A673 (cell line): ENCODE results near the gene PHF14. TPM values are rescaled to one million over a fixed set of nuclear protein-coding genes. Genes with fewer than 3 reads are reported as not detected.

Experiments
- BruUV-seq: library from RNA; stranded (reverse); fragments of 400-500 nt; replicated peaks from 2 replicates; lab custom pipeline; 2021; lab: Mats Ljungman, UMichigan
- CTCF ChIA-PET: fragments of 300-600 bp; sonication (Branson Sonifier 250); formaldehyde crosslinking; loops from one replicate; lab custom pipeline; 2022; ENCODE audit warnings: antibody characterized with exemption; lab: Charles Lee
- POLR2A ChIA-PET: fragments of 300-600 bp; sonication (Branson Sonifier 250); formaldehyde crosslinking; loops from one replicate; lab custom pipeline; 2022; ENCODE audit warnings: antibody characterized with exemption; ENCODE audit not compliant: low non-redundant PET; lab: Charles Lee
- DNase-seq: peaks from one replicate; pipeline ENCODE4 v3.0.0-alpha.2; 2015; ENCODE audit warnings: low spot score
- H3K27ac ChIP-seq: fragments of 200-600 bp; sonication (generic); 2 replicates; pipeline ENCODE4 v1.5.1; 2016; ENCODE audit warnings: mixed run types, low read depth, mild to moderate bottlenecking, mixed read lengths, antibody characterized with exemption, low read length; ENCODE audit not compliant: poor library complexity, severe bottlenecking
- H3K27me3 ChIP-seq: fragments of 200-600 bp; sonication (generic); replicated peaks from 2 replicates; pipeline ENCODE4 v1.6.1; 2017; ENCODE audit warnings: mixed run types, low read depth, mild to moderate bottlenecking, mixed read lengths, antibody characterized with exemption, low read length; ENCODE audit not compliant: insufficient read depth, poor library complexity
- H3K36me3 ChIP-seq: fragments of 200-600 bp; sonication (generic); 2 replicates; pipeline ENCODE4 v1.6.1; 2016; ENCODE audit warnings: mixed run types, mild to moderate bottlenecking, mixed read lengths, antibody characterized with exemption, low read length; ENCODE audit not compliant: insufficient read depth, poor library complexity, severe bottlenecking
- H3K4me1 ChIP-seq: fragments of 200-600 bp; sonication (generic); 2 replicates; pipeline ENCODE4 v1.6.1; 2017; ENCODE audit warnings: mixed run types, mild to moderate bottlenecking, mixed read lengths, antibody characterized with exemption, low read length; ENCODE audit not compliant: insufficient read depth, poor library complexity, severe bottlenecking
- H3K4me3 ChIP-seq: fragments of 200-600 bp; sonication (generic); 2 replicates; pipeline ENCODE4 v1.5.1; 2016; ENCODE audit warnings: low read depth, mixed run types, mild to moderate bottlenecking, mixed read lengths, low read length; ENCODE audit not compliant: poor library complexity, severe bottlenecking
- H3K9me3 ChIP-seq: fragments of 200-600 bp; sonication (generic); 2 replicates; pipeline ENCODE4 v1.6.1; 2016; ENCODE audit warnings: mixed run types, low read depth, mild to moderate bottlenecking, mixed read lengths, antibody characterized with exemption, low read length; ENCODE audit not compliant: poor library complexity, severe bottlenecking
- CTCF ChIP-seq: fragments of 300-800, 200-600 bp; sonication (generic); conservative IDR thresholded peaks from 2 replicates; pipeline ENCODE4 v1.5.1; 2017; ENCODE audit warnings: low read depth, mild to moderate bottlenecking, antibody characterized with exemption, low read length, moderate library complexity, mixed read lengths
- EZH2 ChIP-seq: fragments of 200-600 bp; sonication (generic); IDR thresholded peaks from 2 replicates; pipeline ENCODE4 v1.6.1; 2017; ENCODE audit warnings: borderline replicate concordance, low read depth, mild to moderate bottlenecking, mixed read lengths, antibody characterized with exemption, low read length; ENCODE audit not compliant: poor library complexity, severe bottlenecking
- intact Hi-C: fragments of 100-400 bp; cut with micrococcal nuclease; formaldehyde crosslinking; loops from one replicate; pipeline ENCODE4 v1.10.0; 2022; ENCODE audit not compliant: unreplicated experiment
- total RNA-seq: library from RNA; stranded (reverse); gene quantifications from 2 replicates; pipeline ENCODE4 v1.2.3, GENCODE V29; 2021

Gene PHF14
- total RNA-seq, 1 experiment from 2014 or later = 79.5 TPM

GRCh38 chr7:11193131-11193867 lies 219.6 kb downstream of the PHF14 start:
- Histone ChIP-seq H3K4me3 (no peak overlapping the region), H3K9me3 (no peaks in the 10 kb centered on the region), H3K36me3 (no peaks in the 10 kb centered on the region), H3K27ac (peak overlapping the region; percentile 10), H3K4me1 (peaks cover 4% of the 10 kb centered on the region), H3K27me3 (no peaks in the 10 kb centered on the region)
- DNase-seq = no peak
- ChIA-PET POLR2A (no interaction called here), CTCF (no interaction called here)
- TF ChIP-seq CTCF (no peak), EZH2 (no peak)
- no TSS peak for BruUV-seq
- intact Hi-C loops = no loop called here

GRCh38 chr7:11193888-11194287 lies 220.2 kb downstream of the PHF14 start:
- no peaks in the 10 kb centered on the region for H3K9me3 ChIP-seq
- no peak for DNase-seq
- CTCF ChIA-PET = no interaction called here
- no peaks in the 10 kb centered on the region for H3K27me3 ChIP-seq
- intact Hi-C loops = no loop called here
- no peak for TF ChIP-seq CTCF
- TF ChIP-seq EZH2 = no peak
- no peak overlapping the region for H3K4me3 ChIP-seq
- no TSS peak for BruUV-seq
- H3K27ac ChIP-seq = peak overlapping the region; percentile 10
- H3K36me3 ChIP-seq = no peaks in the 10 kb centered on the region
- POLR2A ChIA-PET = no interaction called here
- H3K4me1 ChIP-seq = peaks cover 4% of the 10 kb centered on the region

GRCh38 chr7:11194492-11194891 lies 220.8 kb downstream of the PHF14 start:
- no peak for DNase-seq
- intact Hi-C loops = no loop called here
- H3K27me3 ChIP-seq = no peaks in the 10 kb centered on the region
- peaks cover 4% of the 10 kb centered on the region for H3K4me1 ChIP-seq
- H3K36me3 ChIP-seq = no peaks in the 10 kb centered on the region
- H3K4me3 ChIP-seq = no peak overlapping the region
- H3K27ac ChIP-seq = no peak overlapping the region
- POLR2A ChIA-PET = no interaction called here
- TF ChIP-seq CTCF (no peak), EZH2 (no peak)
- BruUV-seq = no TSS peak
- no peaks in the 10 kb centered on the region for H3K9me3 ChIP-seq
- CTCF ChIA-PET = no interaction called here
